K562 (cell line): ENCODE measurements around the gene DBNL. TPM values are rescaled to one million over a fixed set of nuclear protein-coding genes. Genes with fewer than 3 reads are reported as not detected.

Experiments
- ATAC-seq: fragments of 200-7000 bp; cut with Tn5 transposase; 3 replicates; pipeline ENCODE4 v1.9.1; 2020; ENCODE audit warnings: moderate library complexity
- BruUV-seq: library from RNA; stranded (reverse); fragments of 400-500 nt; replicated peaks from 2 replicates; lab custom pipeline; 2021; lab: Mats Ljungman, UMichigan
- CTCF ChIA-PET: fragments of 300-600 bp; formaldehyde crosslinking; extraction: SDS; loops from one replicate; lab custom pipeline; 2021; ENCODE audit warnings: low intra/inter-chr PET ratio; lab: Yijun Ruan, JAX
- POLR2A ChIA-PET: fragments of 300-600, 350-650 bp; sonication (Branson Sonifier 250); formaldehyde crosslinking; extraction: SDS; loops from one replicate; lab custom pipeline; 2021; ENCODE audit warnings: antibody characterized with exemption, inconsistent platforms; lab: Yijun Ruan, JAX
- DNase-seq, 4 experiments: peaks; one replicate each; pipeline versions ENCODE4 v3.0.0 to v3.0.0-alpha.2; 2011 to 2018; ENCODE audit warnings: low spot score in 3 of 4, mixed read lengths in 3 of 4; ENCODE audit errors: extremely low read depth in 1 of 4
- FAIRE-seq: peaks from 2 replicates; lab custom pipeline; 2011; peaks lifted over from hg19 to GRCh38; lab: Jason Lieb, UNC
- H2AFZ ChIP-seq: 2 replicates; pipeline ENCODE4 v1.6.0; 2011; ENCODE audit warnings: low read depth, low read length, control low read depth, inconsistent platforms
- H3K27ac ChIP-seq: fragments of 200-600 bp; 3 replicates; pipeline ENCODE4 v1.8.0; 2011; ENCODE audit warnings: low read depth, mild to moderate bottlenecking, control low read depth, inconsistent platforms, low read length, moderate library complexity, mixed read lengths; ENCODE audit errors: extremely low read depth
- H3K27me3 ChIP-seq, 2 experiments: fragments of 300-600 bp in 1 of 2; 2 replicates in 1 of 2; 3 replicates in 1 of 2; pipeline versions ENCODE4 v1.6.0 to v1.8.0; 2011; ENCODE audit warnings: inconsistent platforms in 2 of 2, low read length in 2 of 2, mild to moderate bottlenecking in 1 of 2, mixed read lengths in 1 of 2, moderate library complexity in 1 of 2; ENCODE audit not compliant: control insufficient read depth in 2 of 2, insufficient read depth in 2 of 2
- H3K36me3 ChIP-seq: fragments of 300-600 bp; 3 replicates; pipeline ENCODE4 v1.8.0; 2011; ENCODE audit warnings: mild to moderate bottlenecking, low read length, inconsistent platforms; ENCODE audit not compliant: control insufficient read depth, insufficient read depth
- H3K4me1 ChIP-seq, 2 experiments: fragments of 200-600 bp in 1 of 2; replicated peaks in 1 of 2; 2 replicates in 1 of 2; 3 replicates in 1 of 2; pipeline versions ENCODE4 v1.5.1 to v1.8.0; 2011; ENCODE audit warnings: inconsistent platforms in 2 of 2, low read length in 2 of 2, mild to moderate bottlenecking in 1 of 2, mixed read lengths in 1 of 2, moderate library complexity in 1 of 2; ENCODE audit not compliant: control insufficient read depth in 2 of 2, insufficient read depth in 2 of 2
- H3K4me2 ChIP-seq: 2 replicates; pipeline ENCODE4 v1.6.1; 2011; ENCODE audit warnings: low read length, control low read depth, inconsistent platforms, mixed read lengths; ENCODE audit not compliant: insufficient read depth
- H3K4me3 ChIP-seq: fragments of 200-600 bp; sonication (generic), shearing (Covaris generic); 2 replicates; pipeline ENCODE4 v1.5.1; 2016; ENCODE audit warnings: control low read depth, inconsistent platforms
- H3K79me2 ChIP-seq: fragments of 200-600 bp; 3 replicates; pipeline ENCODE4 v1.8.0; 2011; ENCODE audit warnings: low read length, inconsistent platforms; ENCODE audit not compliant: control insufficient read depth, insufficient read depth
- H3K9ac ChIP-seq, 2 experiments: 2 replicates each; pipeline versions ENCODE4 v1.6.0 to v1.6.1; 2011; ENCODE audit warnings: low read depth in 2 of 2, low read length in 2 of 2, control low read depth in 1 of 2, inconsistent platforms in 1 of 2, mild to moderate bottlenecking in 1 of 2, mixed read lengths in 1 of 2; ENCODE audit not compliant: insufficient read depth in 1 of 2
- H3K9me1 ChIP-seq: one replicate; pipeline ENCODE4 v1.6.0; 2011; ENCODE audit warnings: inconsistent platforms, mild to moderate bottlenecking, low read length, moderate library complexity; ENCODE audit not compliant: control insufficient read depth, insufficient read depth
- H3K9me3 ChIP-seq: replicated peaks from 2 replicates; pipeline ENCODE4 v1.5.1; 2011; ENCODE audit warnings: low read depth, low read length, inconsistent platforms; ENCODE audit not compliant: control insufficient read depth, insufficient read depth
- H4K20me1 ChIP-seq: replicated peaks from 2 replicates; pipeline ENCODE4 v1.6.1; 2011; ENCODE audit warnings: low read length, inconsistent platforms, mixed read lengths; ENCODE audit not compliant: control insufficient read depth, insufficient read depth
- BHLHE40 ChIP-seq: IDR thresholded peaks from 2 replicates; pipeline ENCODE4 v1.6.1; 2011; ENCODE audit warnings: low read length, improper control_type of control experiment
- BMI1 ChIP-seq: fragments of 150-350 bp; IDR thresholded peaks from 2 replicates; pipeline ENCODE4 v1.6.1; 2014; ENCODE audit warnings: low read length
- FIP1L1 ChIP-seq: fragments of 200-400 bp; formaldehyde crosslinking; IDR thresholded peaks from 2 replicates; pipeline ENCODE4 v1.6.1; 2018; ENCODE audit warnings: mild to moderate bottlenecking, low read depth, low read length; ENCODE audit not compliant: poor library complexity, severe bottlenecking
- FOS ChIP-seq: IDR thresholded peaks from 3 replicates; pipeline ENCODE4 v1.6.1; 2011; ENCODE audit not compliant: insufficient read length; ENCODE audit errors: extremely low read depth
- NCOR1 ChIP-seq: fragments of 450-650 bp; IDR thresholded peaks from 2 replicates; pipeline ENCODE4 v1.6.1; 2016; ENCODE audit warnings: mild to moderate bottlenecking, moderate library complexity
- NFIX ChIP-seq: fragments of 250-450 bp; sonication (Bioruptor Pico); IDR thresholded peaks from 2 replicates; pipeline ENCODE4 v1.4.0; 2020; ENCODE audit warnings: low read depth, mild to moderate bottlenecking, moderate library complexity
- RBM22 ChIP-seq: fragments of 200-400 bp; formaldehyde crosslinking; IDR thresholded peaks from 2 replicates; pipeline ENCODE4 v1.6.1; 2018; ENCODE audit warnings: low read length, low read depth; ENCODE audit not compliant: poor library complexity, severe bottlenecking
- ZNF124 ChIP-seq: sonication (generic); formaldehyde crosslinking; IDR thresholded peaks from 2 replicates; pipeline ENCODE4 v1.8.1; 2022; ENCODE audit warnings: missing genetic modification reagents
- ZNF280B ChIP-seq: fragments of 250-450 bp; sonication (Bioruptor Pico); IDR thresholded peaks from 2 replicates; pipeline ENCODE4 v1.5.1; 2021; ENCODE audit warnings: mild to moderate bottlenecking
- WGBS: fragments of 100-300 bp; shearing (Covaris generic); methylation state at CpG from one replicate; pipeline ENCODE4 v1.1.6; 2016; ENCODE audit warnings: low coverage, mixed read lengths; ENCODE audit not compliant: insufficient coverage; ENCODE audit errors: missing lambda C conversion rate; 5-methylcytosine and 5-hydroxymethylcytosine counted together
- in situ Hi-C: fragments of 300-500 bp; cut with MboI; formaldehyde crosslinking; loops from 4 replicates; pipeline ENCODE4 v1.15.0; 2018; ENCODE audit warnings: inconsistent platforms, mixed read lengths
- intact Hi-C: fragments of 100-400 bp; cut with micrococcal nuclease; formaldehyde crosslinking; loops from 2 replicates; pipeline ENCODE4 v1.14.2; 2022
- polyA plus RNA-seq, 8 experiments: library from polyadenylated mRNA; depleted of rRNA in 4 of 8; stranded (reverse) in 5 of 8; unstranded in 3 of 8; fragments of >200 nt; fragmentation: Nextera tagmentation in 2 of 8; fragmentation: Illumina TruSeq in 1 of 8; extraction: Ambion mirVana in 2 of 8; extraction: Trizol in 1 of 8; gene quantifications; 2 replicates each; pipeline versions ENCODE4 v1.2.1 to v1.2.3, GENCODE V29; 2011 to 2014; ENCODE audit warnings: inconsistent platforms in 1 of 8, missing spikeins in 1 of 8
- total RNA-seq, 7 experiments: library from RNA; depleted of rRNA in 6 of 7; stranded (reverse); fragments of >200 nt in 6 of 7; fragmentation: Illumina TruSeq in 2 of 7; extraction: Trizol in 2 of 7; gene quantifications; 2 replicates each; pipeline versions ENCODE4 v1.2.1 to v1.2.3, GENCODE V29; 2011 to 2021; ENCODE audit warnings: low replicate concordance in 1 of 7
- TF ChIP-seq, protein P1 (sequence below): fragments of 450-650 bp; formaldehyde crosslinking; IDR thresholded peaks from 2 replicates; pipeline ENCODE4 v1.4.0; 2020; ENCODE audit warnings: mild to moderate bottlenecking
- TF ChIP-seq, protein P2 (sequence below), 2 experiments: fragments of 450-650 bp; IDR thresholded peaks; 2 replicates each; pipeline ENCODE4 v1.6.1; 2018; ENCODE audit warnings: mild to moderate bottlenecking in 2 of 2, low read depth in 1 of 2; ENCODE audit not compliant: partially characterized antibody in 2 of 2
- TF ChIP-seq, protein P3 (sequence below): sonication (generic); formaldehyde crosslinking; IDR thresholded peaks from 2 replicates; pipeline ENCODE4 v1.9.0; 2022; ENCODE audit warnings: mild to moderate bottlenecking, missing genetic modification reagents

DBNL gene
- total and polyA plus RNA-seq, 9 of the 15 experiments (the other 6 are each of a cell fraction or from before 2014, with no cell fraction given) = 1.9 to 65.1 (median 38.9) TPM

DNA sequence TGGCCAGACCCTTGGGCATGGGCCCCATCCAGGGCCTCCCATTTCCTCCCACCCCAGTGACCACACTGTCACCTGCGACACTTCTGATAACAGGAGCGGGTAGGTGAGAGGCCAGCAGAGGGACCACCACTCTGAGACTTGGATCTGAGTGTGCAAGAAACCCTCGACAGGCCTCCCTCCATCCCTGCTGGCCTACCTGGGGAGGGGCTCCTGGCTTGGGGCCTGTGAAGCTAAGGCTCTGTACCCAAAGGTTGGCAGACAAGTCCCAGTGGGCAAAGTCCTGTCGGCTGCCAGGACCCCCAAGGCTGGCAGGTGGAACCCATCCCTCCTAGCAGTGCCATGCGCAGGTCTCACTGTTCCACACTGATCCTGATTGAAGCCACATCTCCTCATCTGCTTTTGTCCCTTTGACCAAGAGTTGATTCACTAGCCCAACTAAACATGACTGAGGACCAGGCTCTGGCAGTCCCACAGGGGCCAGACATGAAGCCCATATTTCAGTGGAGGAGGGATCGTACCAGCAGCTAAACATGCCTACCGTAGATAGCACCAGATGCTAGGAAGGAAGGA is 22.1 kb downstream of the DBNL start:
- ATAC-seq (no peak; the same call in 2 of the 3 replicates), DNase-seq (no peak), FAIRE-seq (peak; percentile 59)
- Histone ChIP-seq H4K20me1 (peaks cover 10% of the 10 kb centered on the region; the same call in 1 of the 2 replicates), H3K36me3 (peaks cover 4% of the 10 kb centered on the region; the same call in 2 of the 3 replicates), H3K9me1 (no peaks in the 10 kb centered on the region), H3K4me1 (peaks cover 6 to 36% of the 10 kb centered on the region in 2 experiments; a peak in 3 of 5 replicates), H2AFZ (no peak overlapping the region), H3K4me2 (no peak overlapping the region), H3K9me3 (no peaks in the 10 kb centered on the region), H3K27me3 (peaks cover 0 to 14% of the 10 kb centered on the region in 2 experiments; a peak in 2 of 5 replicates), H3K9ac (peak overlapping the region in 1 of 2 experiments; percentile 76; a peak in 1 of 4 replicates), H3K4me3 (no peak overlapping the region), H3K27ac (no peak overlapping the region), H3K79me2 (no peaks in the 10 kb centered on the region)
- intact Hi-C loops = loop anchor here (5.0 kb wide), 1 partner anchor 44 kb away; no protein-coding TSS in a partner anchor
- in situ Hi-C loops = no loop called here
- ChIA-PET CTCF (interaction anchor here (0.6 kb wide), 1 partner anchor 130 kb away, joined by 4 read pairs; no protein-coding TSS in a partner anchor), POLR2A (interaction anchor here (0.6 to 2.5 kb wide), 5 partner anchors 9 to 276 kb away, joined by 3 to 6 read pairs (median 3); no protein-coding TSS in a partner anchor)
- 30% methylated on average over 7 of the region's 7 CpGs for WGBS
- BruUV-seq = no TSS peak
- TF ChIP-seq FIP1L1 = no peak
- no peak for TF ChIP-seq BHLHE40
- TF ChIP-seq BMI1 = no peak
- no peak for TF ChIP-seq NFIX (CRISPR knock-in tag)
- TF ChIP-seq NCOR1 = no peak
- TF ChIP-seq, protein P1, sequence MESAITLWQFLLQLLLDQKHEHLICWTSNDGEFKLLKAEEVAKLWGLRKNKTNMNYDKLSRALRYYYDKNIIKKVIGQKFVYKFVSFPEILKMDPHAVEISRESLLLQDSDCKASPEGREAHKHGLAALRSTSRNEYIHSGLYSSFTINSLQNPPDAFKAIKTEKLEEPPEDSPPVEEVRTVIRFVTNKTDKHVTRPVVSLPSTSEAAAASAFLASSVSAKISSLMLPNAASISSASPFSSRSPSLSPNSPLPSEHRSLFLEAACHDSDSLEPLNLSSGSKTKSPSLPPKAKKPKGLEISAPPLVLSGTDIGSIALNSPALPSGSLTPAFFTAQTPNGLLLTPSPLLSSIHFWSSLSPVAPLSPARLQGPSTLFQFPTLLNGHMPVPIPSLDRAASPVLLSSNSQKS (CRISPR knock-in tag) = no peak
- no peak for TF ChIP-seq FOS
- no peak for TF ChIP-seq ZNF280B (CRISPR knock-in tag)
- TF ChIP-seq ZNF124 (CRISPR knock-in tag) = no peak
- TF ChIP-seq, protein P2, sequence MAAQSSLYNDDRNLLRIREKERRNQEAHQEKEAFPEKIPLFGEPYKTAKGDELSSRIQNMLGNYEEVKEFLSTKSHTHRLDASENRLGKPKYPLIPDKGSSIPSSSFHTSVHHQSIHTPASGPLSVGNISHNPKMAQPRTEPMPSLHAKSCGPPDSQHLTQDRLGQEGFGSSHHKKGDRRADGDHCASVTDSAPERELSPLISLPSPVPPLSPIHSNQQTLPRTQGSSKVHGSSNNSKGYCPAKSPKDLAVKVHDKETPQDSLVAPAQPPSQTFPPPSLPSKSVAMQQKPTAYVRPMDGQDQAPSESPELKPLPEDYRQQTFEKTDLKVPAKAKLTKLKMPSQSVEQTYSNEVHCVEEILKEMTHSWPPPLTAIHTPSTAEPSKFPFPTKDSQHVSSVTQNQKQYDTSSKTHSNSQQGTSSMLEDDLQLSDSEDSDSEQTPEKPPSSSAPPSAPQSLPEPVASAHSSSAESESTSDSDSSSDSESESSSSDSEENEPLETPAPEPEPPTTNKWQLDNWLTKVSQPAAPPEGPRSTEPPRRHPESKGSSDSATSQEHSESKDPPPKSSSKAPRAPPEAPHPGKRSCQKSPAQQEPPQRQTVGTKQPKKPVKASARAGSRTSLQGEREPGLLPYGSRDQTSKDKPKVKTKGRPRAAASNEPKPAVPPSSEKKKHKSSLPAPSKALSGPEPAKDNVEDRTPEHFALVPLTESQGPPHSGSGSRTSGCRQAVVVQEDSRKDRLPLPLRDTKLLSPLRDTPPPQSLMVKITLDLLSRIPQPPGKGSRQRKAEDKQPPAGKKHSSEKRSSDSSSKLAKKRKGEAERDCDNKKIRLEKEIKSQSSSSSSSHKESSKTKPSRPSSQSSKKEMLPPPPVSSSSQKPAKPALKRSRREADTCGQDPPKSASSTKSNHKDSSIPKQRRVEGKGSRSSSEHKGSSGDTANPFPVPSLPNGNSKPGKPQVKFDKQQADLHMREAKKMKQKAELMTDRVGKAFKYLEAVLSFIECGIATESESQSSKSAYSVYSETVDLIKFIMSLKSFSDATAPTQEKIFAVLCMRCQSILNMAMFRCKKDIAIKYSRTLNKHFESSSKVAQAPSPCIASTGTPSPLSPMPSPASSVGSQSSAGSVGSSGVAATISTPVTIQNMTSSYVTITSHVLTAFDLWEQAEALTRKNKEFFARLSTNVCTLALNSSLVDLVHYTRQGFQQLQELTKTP (IDR thresholded peaks at IDR 0.05; ENCODE audit: low read depth in 1 of 2, partially characterized antibody in 2 of 2) = no peak
- TF ChIP-seq, protein P3, sequence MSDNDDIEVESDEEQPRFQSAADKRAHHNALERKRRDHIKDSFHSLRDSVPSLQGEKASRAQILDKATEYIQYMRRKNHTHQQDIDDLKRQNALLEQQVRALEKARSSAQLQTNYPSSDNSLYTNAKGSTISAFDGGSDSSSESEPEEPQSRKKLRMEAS (CRISPR knock-in tag) = no peak; the same call in 1 of the 2 replicates
- no peak for TF ChIP-seq RBM22
